GM18526 (cell line): ENCODE results near the gene MRPS2.

Source experiments
- POLR2A ChIP-seq: IDR thresholded peaks from 3 replicates; pipeline ENCODE4 v1.6.1; 2011; ENCODE audit not compliant: insufficient read length; ENCODE audit errors: extremely low read depth

The MRPS2 gene

DNA sequence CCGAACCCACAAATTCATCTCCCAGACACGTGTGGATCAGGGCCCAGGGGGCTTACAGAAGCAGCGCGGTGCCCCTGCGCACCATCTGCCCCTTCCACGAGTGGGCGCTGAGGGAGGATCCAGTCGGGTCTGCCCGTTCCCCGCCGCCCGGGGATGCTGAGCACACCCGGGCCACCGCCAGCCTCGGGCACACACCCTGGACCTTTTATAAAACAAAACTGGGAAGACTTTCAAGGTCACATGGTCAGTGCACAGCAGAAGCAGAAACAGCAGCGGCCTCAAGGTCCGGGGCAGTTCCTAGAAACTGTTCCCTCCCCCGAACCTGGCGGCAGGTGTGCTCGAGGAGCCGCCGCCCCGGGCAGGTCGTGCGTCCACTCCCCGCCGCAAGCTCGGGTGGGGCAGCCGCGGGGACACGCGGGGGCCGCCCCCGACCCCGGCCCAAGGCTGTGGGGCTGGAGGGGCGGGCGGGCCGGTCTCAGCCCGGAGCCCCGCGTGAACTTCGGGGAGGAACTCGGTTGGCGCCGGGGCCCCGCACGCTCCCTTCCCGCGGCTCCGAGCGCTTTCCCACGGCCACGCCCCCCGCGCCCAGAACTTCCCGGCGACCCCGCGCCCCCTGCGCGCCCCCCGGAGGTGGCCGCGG, 21.5 kb upstream of the MRPS2 start:
- TF ChIP-seq POLR2A: no peak

DNA sequence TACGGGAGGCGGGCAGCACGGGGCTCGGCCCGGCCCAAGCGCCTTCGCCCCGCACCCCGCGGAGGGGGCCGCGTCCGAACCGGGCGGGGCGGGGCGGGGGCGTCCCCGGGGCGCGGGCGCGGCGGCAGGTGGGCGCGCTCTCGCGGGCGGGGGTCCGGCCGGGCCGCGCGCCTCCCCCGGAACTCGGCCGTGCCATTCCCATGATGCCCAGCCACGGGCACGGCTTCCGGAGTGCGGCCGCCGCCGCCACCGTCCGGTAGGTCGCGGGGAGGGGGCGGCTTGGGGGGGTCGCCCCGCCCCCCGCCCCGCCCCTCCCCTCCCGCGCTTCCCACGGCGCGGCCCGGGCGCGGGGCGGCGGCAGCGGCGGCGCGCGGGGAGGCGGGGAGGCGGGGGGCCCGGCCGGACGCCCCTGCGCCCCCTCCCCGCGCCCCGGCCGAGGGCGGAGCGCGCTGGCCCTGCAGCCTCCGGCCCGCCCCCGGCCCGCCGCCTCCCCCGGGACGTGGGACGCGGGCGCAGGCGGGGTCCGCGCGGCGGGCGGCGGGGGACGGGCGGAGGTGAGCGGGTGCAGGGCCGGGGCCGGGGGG, 20.9 kb upstream of the MRPS2 start, which contains the start of gene PPP1R26:
TSS of gene PPP1R26 (plus strand) at position 314 of the 584 bp plus-strand sequence. CDS start 4,729 bp downstream, outside the sequence.
- no peak for TF ChIP-seq POLR2A

DNA sequence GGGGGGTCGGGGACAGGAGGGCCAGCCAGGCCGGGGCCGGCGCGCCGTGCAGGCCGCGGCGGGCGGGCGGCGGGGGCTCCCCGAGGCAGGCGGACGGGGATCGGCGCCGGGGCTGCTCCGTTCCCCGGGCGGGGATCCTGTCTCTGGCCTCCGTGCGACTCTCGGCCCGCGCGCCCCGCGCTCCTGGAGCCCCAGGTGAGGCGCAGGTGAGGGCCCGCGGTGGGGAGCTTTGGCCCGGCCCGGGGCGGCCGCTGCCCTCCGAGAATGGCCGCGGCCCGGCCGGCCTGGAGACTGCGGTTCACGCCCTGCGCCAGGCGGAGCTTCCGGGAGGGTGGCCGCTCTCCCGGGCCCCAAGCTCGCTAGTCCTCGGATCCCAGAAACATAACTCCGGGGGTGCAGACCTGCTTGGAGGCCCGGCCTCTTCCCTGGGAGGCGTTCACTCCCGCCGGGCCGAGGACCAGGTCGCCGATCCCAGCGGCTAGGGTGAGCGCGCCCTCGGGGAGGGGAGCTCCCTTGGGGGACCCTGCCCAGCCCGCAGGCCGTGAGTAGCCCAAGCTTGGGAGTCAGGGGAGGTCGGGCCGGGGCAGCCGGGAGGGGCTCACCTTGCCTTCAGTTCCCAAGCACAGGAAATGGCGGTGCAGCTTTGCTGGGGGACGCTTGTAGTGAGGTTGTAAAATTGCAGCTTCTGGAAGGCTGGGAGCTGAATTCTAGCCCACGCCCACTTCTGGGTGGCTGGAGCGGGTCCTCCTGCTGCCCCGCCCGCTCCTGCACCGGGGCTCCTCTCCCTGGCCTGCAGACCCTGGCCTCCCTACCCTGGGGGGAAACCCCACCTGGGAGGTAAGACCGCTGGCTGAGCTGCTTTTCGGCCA, 20.2 kb upstream of the MRPS2 start:
- no peak for TF ChIP-seq POLR2A

DNA sequence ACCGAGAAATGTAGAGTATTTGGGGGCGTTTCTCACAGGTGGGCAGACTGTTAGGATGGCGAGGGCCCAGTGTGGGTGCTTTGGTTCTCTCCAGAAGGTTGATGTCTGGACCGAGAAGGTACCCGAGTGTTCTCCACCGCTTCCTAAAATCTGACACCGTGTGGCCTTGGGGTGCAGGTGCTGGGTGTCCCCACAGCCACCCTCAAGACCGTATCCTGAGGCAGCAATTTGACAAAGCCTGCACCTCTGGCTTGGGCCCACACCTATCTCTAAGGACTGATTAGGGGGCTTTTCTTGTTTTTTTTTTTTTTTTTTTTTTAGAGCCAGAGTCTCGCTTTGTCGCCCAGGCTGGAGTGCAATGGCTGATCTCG, 19.6 kb upstream of the MRPS2 start:
- no peak for TF ChIP-seq POLR2A

- TF ChIP-seq POLR2A: no peak
Measured at GRCh38 chr9:135482015-135482754, 18.3 kb upstream of the MRPS2 start.

DNA sequence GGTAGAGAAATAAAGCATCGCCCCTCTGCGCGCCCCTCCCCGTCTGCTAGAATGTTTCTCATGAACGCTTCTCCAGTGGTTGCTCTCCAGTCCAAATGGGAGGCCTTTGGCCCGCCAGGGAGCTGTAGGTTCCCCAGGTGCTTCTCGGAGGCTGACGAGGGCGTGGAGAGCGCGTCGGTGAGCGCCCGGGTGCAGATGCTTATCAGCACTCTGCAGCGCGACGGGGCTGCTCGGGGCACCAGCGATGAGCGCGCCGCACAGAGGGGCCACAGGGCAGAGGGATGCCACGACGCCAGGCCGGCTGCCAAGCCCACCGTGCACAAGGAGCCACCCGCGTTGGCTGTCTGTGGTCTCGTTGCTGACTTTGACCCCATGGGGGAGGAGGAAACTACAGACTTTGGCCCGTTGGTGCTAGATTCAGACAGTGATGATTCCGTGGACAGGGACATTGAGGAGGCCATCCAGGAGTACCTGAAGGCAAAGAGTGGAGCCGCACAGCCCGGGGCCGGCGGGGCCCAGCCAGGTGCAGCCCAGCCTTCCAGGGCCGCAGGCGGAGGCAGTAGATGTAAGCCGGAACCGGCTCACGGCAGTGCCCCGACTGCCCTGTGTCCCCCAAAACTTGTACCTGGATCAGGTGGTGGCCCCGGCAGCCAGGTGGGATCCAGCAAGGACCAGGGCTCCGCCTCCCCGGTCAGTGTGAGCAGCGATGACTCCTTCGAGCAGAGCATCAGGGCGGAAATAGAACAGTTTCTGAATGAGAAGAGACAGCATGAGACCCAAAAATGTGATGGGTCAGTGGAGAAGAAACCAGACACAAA, 15.8 kb upstream of the MRPS2 start:
- no peak for TF ChIP-seq POLR2A

DNA sequence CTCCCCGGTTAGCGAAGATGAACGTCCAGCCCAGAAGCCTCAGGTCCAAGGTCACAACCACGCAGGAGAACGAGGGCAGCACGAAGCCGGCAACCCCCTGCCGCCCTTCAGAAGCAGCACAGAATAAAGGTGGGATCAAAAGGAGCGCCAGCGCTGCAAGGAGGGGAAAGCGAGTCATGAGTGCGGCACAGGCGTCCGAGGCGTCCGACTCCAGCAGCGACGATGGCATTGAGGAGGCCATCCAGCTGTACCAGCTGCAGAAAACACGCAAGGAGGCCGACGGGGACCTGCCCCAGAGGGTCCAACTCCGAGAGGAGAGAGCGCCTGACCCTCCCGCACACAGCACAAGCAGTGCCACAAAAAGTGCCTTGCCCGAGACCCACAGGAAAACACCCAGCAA, 15.1 kb upstream of the MRPS2 start:
- no peak for TF ChIP-seq POLR2A

DNA sequence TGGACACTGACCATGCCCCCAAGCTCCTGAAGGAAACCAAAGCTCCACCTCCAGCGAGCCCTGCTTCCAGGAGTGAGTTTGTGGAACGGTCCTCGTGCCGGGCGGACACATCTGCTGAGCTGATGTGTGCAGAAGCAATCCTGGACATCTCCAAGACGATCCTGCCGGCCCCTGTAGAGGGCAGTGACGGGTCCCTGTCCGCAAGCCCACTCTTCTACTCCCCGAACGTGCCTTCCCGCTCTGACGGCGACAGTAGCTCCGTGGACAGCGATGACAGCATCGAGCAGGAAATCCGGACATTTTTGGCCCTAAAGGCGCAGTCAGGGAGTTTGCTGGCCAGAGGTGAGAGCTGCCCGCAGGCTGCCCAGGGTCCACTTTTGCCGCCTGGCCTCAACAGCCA, 14.7 kb upstream of the MRPS2 start:
- TF ChIP-seq POLR2A: no peak

GRCh38 chr9:135486267-135487065, 14.0 kb upstream of the MRPS2 start:
- TF ChIP-seq POLR2A: no peak

GRCh38 chr9:135487281-135488012, 13.0 kb upstream of the MRPS2 start:
- TF ChIP-seq POLR2A: no peak

DNA sequence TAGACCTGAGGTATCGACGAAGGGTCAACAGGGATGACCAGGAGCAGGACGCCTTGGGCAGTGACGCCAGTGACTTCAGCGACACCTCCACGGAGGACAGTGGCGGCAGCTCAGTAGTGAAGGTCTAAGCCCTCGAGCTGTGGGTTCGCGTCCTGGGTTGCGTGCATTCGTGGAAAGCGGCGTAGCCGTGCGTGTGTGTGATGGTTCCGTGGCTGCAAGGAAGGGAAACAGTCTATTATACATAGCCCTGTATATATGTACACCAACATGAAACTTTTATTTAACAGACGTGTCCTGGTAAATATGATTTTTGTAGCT, 12.5 kb upstream of the MRPS2 start:
- no peak for TF ChIP-seq POLR2A

- no peak for TF ChIP-seq POLR2A
Measured at GRCh38 chr9:135488527-135488926, 12.0 kb upstream of the MRPS2 start.

GRCh38 chr9:135489188-135489906, 11.1 kb upstream of the MRPS2 start:
- no peak for TF ChIP-seq POLR2A
